HEK293 (cell line): ENCODE measurements around the gene PAK1.

Experiments
- YY1 ChIP-seq: fragments of 450-650 bp; formaldehyde crosslinking; IDR thresholded peaks from 2 replicates; pipeline ENCODE4 v1.5.1; 2018; ENCODE audit warnings: missing biosample characterization, missing genetic modification characterization
- ZNF121 ChIP-seq: fragments of 450-650 bp; formaldehyde crosslinking; IDR thresholded peaks from 2 replicates; pipeline ENCODE4 v1.5.1; 2016; ENCODE audit warnings: missing biosample characterization, missing genetic modification characterization
- ZNF423 ChIP-seq: fragments of 450-650 bp; formaldehyde crosslinking; IDR thresholded peaks from 2 replicates; pipeline ENCODE4 v1.5.1; 2016; ENCODE audit warnings: missing biosample characterization, missing genetic modification characterization
- ZNF433 ChIP-seq: fragments of 450-650 bp; formaldehyde crosslinking; IDR thresholded peaks from 2 replicates; pipeline ENCODE4 v1.5.1; 2016; ENCODE audit warnings: missing biosample characterization, missing genetic modification characterization, low read depth
- TF ChIP-seq, protein P1 (sequence below): fragments of 450-650 bp; formaldehyde crosslinking; IDR thresholded peaks from 2 replicates; pipeline ENCODE4 v1.5.1; 2016; ENCODE audit warnings: missing biosample characterization, missing genetic modification characterization
- TF ChIP-seq, protein P2 (sequence below): fragments of 450-650 bp; formaldehyde crosslinking; IDR thresholded peaks from 2 replicates; pipeline ENCODE4 v1.5.1; 2016; ENCODE audit warnings: missing biosample characterization, missing genetic modification characterization

DNA sequence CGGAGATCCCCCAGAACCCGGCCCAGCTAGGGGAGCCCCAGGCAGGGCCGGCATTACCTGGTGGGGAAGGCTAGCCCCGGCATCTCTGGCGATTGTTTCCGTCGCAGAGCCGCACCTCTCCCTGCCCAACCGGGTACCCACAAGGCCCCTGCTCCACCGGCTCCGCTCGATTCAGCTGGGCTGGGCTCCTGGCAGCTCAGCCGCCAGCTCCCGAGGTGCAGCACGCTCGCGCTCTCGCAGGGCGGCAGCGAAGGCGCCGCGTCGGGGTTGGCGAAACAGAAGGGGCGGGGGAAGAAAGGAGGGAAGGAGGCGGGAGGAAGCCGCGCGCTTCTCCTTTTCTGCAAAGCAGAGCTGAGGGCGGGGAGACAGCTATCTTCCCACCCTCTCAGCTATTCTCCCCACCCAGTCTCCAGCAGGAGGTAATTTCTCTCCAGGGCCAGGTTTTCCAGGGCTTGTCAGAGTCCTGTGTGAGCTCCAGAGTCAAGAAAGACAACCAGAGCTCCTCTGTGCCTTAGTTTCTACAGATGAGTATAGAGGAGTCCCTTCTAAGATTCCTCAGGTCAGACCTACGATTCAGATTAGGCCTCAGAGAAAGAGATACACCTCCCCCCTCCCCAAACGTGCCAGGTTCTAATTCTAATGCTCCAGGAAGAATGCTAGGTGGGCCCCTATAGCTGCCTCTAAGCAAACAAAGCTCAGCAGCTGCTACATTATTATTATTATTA, 62.0 kb downstream of the PAK1 start:
- TF ChIP-seq YY1 (no peak), ZNF423 (no peak), ZNF121 (tag by site-specific recombination) (no peak), ZNF433 (no peak)
- TF ChIP-seq, protein P1, sequence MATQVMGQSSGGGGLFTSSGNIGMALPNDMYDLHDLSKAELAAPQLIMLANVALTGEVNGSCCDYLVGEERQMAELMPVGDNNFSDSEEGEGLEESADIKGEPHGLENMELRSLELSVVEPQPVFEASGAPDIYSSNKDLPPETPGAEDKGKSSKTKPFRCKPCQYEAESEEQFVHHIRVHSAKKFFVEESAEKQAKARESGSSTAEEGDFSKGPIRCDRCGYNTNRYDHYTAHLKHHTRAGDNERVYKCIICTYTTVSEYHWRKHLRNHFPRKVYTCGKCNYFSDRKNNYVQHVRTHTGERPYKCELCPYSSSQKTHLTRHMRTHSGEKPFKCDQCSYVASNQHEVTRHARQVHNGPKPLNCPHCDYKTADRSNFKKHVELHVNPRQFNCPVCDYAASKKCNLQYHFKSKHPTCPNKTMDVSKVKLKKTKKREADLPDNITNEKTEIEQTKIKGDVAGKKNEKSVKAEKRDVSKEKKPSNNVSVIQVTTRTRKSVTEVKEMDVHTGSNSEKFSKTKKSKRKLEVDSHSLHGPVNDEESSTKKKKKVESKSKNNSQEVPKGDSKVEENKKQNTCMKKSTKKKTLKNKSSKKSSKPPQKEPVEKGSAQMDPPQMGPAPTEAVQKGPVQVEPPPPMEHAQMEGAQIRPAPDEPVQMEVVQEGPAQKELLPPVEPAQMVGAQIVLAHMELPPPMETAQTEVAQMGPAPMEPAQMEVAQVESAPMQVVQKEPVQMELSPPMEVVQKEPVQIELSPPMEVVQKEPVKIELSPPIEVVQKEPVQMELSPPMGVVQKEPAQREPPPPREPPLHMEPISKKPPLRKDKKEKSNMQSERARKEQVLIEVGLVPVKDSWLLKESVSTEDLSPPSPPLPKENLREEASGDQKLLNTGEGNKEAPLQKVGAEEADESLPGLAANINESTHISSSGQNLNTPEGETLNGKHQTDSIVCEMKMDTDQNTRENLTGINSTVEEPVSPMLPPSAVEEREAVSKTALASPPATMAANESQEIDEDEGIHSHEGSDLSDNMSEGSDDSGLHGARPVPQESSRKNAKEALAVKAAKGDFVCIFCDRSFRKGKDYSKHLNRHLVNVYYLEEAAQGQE (tag by site-specific recombination): no peak
- TF ChIP-seq, protein P2, sequence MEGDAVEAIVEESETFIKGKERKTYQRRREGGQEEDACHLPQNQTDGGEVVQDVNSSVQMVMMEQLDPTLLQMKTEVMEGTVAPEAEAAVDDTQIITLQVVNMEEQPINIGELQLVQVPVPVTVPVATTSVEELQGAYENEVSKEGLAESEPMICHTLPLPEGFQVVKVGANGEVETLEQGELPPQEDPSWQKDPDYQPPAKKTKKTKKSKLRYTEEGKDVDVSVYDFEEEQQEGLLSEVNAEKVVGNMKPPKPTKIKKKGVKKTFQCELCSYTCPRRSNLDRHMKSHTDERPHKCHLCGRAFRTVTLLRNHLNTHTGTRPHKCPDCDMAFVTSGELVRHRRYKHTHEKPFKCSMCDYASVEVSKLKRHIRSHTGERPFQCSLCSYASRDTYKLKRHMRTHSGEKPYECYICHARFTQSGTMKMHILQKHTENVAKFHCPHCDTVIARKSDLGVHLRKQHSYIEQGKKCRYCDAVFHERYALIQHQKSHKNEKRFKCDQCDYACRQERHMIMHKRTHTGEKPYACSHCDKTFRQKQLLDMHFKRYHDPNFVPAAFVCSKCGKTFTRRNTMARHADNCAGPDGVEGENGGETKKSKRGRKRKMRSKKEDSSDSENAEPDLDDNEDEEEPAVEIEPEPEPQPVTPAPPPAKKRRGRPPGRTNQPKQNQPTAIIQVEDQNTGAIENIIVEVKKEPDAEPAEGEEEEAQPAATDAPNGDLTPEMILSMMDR (tag by site-specific recombination): no peak
